A549 (cell line): Measurements from ENCODE around the gene PHTF2.

Source experiments
- BHLHE40 ChIP-seq: IDR thresholded peaks from 2 replicates; pipeline ENCODE4 v1.6.1; 2012; ENCODE audit warnings: low read depth, low read length, inconsistent platforms
- CHD2 ChIP-seq: fragments of 150-350 bp; IDR thresholded peaks from 2 replicates; pipeline ENCODE4 v1.6.1; 2014; ENCODE audit warnings: low read length; ENCODE audit not compliant: partially characterized antibody
- CTCF ChIP-seq: fragments of >200 bp; sonication (Bioruptor Twin); formaldehyde crosslinking; IDR thresholded peaks from 3 replicates; pipeline ENCODE4 v1.5.1; 2016
- JUN ChIP-seq, 2 experiments: fragments of >200 bp; sonication (Bioruptor Twin); formaldehyde crosslinking; IDR thresholded peaks; 2 replicates in 1 of 2; 3 replicates in 1 of 2; pipeline ENCODE4 v1.6.1; 2016 to 2017
- MAFK ChIP-seq: fragments of 450-650 bp; IDR thresholded peaks from 2 replicates; pipeline ENCODE4 v1.6.1; 2014; ENCODE audit not compliant: partially characterized antibody
- NFE2L2 ChIP-seq: fragments of 150-350 bp; conservative IDR thresholded peaks from 2 replicates; pipeline ENCODE4 v1.6.1; 2014; ENCODE audit warnings: low read length
- POLR2A ChIP-seq: IDR thresholded peaks from 2 replicates; pipeline ENCODE4 v1.6.1; 2012; ENCODE audit warnings: mild to moderate bottlenecking, low read length
- RCOR1 ChIP-seq: fragments of 150-350 bp; IDR thresholded peaks from 2 replicates; pipeline ENCODE4 v1.6.1; 2014; ENCODE audit warnings: antibody characterized with exemption, low read length, low read depth

GRCh38 chr7:77822269-77822668 lies 23.7 kb downstream of the PHTF2 start:
- TF ChIP-seq CHD2 (no peak), NFE2L2 (no peak), RCOR1 (no peak), CTCF (no peak), JUN (IDR thresholded peaks at IDR 0.05) (no peak), MAFK (no peak), POLR2A (no peak), BHLHE40 (no peak)
